CD4-positive, alpha-beta T cell treated with Interleukin-4 for 4 hours (primary cell): Measurements from ENCODE around the gene AFMID.

Experiments
- DNase-seq: peaks from one replicate; pipeline ENCODE4 v3.0.0-alpha.2; 2020

Gene AFMID

GRCh38 chr17:78180508-78180907 lies 6.7 kb upstream of the AFMID start:
- DNase-seq, result no peak

DNA sequence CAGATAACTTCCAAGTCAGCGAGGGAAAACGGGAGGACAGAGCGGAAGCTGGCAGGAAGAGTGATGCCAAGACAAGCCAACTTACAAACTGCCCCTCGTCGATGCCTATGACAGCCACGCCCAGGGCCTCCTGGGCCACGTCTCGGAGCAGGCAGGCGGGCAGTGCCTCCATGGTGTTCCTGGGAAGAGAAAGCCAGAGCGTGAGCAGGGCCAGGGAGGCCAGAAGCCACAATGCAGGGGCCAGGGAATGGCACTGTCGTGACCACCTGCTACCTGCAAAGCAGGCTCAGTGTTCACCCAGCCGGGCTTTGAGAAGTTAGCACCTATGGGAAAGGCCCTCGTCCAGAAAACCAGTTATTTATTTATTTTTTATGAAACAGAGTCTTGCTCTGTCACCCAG lies 4.7 kb upstream of the AFMID start:
- no peak for DNase-seq

GRCh38 chr17:78183916-78184315 lies 3.2 kb upstream of the AFMID start:
- DNase-seq, result no peak

DNA sequence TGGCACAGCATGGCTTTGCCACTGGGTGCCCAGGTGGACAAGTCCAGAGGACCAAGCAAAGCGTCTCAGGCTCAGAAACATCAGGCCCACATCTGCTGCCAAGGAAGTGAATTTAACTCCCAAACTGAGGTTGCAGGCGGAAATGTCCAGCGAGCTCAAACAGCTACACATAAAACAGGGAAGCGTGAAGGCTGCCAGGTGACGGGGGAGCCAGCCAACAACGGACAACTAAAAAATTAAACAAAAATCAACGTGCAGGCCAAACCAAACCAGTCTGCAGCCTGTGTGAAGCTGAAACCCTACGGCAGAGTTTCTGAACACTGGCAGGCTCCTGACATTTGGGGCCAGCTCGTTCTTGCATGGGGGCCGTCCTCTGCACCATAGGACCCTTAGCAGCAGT lies 2.8 kb upstream of the AFMID start:
- no peak for DNase-seq

DNA sequence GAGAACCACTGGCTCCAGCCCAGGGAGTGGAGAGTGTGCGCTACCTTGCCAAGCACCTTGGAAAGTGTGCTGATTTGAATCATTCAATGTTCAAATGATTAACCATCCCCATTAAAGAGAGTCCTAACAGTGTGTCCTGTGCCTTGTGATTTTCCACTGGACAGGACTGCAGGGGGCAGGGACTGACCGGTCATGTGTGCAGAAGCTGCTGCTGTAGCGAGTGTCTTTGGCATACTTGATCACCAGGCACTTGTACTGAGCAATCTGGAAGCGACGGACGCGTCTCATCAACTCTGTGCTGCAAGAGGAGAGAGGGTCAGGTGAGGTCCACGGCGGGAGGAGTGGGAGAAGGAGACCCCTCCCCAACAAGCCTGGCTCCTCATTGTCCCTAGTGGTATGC lies 2.3 kb upstream of the AFMID start:
- no peak for DNase-seq

GRCh38 chr17:78185981-78186691 lies 1.0 kb upstream of the AFMID start:
- no peak for DNase-seq

- no peak for DNase-seq
Measured at GRCh38 chr17:78196716-78197115, 9.6 kb downstream of the AFMID start.

DNA sequence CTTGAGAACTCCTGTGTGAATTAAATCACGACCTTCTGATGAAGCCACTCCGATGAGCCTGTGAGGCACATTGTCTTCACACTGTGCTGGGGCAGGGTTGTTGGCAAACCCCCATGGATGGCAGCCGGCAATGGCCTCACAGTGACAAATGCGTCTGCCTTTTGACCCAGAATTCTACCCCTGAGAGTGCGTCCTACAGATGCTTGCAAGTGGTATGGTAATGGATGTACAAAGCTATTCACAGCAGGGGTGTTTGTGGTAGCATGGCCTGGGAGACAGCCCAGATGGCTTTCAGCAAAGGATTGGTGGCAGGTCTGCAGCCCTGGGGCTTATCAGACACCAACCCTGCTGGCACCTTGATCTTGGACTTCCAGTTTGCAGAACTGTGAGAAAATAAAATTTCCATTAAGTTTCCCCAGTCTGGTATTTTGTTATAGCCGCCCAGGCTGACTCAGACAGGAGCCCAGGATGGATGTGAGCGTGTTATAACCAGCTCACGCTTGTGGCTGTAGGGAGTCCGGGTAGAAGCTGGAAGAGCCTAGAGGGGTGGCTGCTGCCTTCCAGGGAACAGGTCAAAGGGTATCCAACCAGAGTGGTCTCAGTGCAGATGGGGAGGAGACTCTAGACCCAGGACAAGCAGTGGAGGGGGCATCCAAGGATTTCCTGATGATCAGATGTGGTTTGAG lies 10.1 kb downstream of the AFMID start:
- no peak for DNase-seq

- no peak for DNase-seq
Measured at GRCh38 chr17:78200451-78200850, 13.3 kb downstream of the AFMID start.

GRCh38 chr17:78202666-78203065 lies 15.5 kb downstream of the AFMID start:
- no peak for DNase-seq

DNA sequence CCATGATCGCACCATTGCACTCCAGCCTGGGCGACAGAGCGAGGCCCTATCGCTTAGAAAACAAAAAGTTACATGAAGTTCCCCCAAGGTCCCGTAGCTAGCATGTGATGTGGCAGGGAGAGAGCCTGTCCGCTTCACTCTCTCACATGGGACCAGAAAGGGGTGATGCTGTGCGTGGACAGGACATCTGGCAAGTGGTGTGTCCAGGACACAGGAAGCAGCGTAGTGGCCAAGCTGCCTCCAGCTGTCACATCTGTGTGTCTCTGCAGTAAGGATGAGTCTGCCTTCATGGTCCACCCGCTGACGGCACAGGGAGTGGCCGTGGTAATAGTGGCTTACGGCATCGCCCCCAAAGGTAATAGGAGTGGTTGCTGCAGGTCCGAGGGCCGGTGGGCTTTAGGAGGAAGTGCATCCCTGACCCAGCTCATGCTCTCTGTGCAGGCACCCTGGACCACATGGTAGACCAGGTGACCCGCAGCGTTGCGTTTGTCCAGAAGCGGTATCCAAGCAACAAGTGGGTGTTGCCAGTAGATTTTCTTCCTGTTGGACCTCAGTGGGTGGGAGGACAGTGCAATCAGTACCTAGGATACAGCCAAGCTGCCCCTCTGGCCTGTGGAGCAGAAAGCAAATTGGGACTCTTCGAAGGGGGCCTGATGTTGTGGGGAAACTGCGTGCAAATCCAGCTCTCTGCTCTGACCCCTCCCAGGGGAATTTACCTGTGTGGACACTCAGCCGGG lies 17.4 kb downstream of the AFMID start:
- no peak for DNase-seq

- no peak for DNase-seq
Measured at GRCh38 chr17:78205124-78205775, 18.1 kb downstream of the AFMID start.

DNA sequence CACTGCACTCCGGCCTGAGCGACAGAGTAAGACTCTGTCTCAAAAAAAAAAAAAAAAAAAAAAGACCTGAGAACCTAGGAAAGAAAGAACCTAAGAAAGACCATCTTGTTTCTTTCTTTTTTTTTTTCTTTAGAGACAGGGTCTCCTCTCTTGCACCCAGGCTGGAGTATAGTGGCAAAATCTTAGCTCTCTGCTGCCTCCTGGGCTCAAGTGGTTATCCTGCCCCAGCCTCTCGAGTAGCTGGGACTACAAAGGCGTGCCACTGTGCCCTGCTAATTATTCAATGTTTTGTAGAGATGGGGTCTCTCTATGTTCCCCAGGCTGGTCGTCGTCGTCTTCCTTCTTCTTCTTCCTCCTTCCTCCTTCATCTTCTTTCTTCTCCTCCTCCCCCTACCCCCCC lies 19.1 kb downstream of the AFMID start:
- no peak for DNase-seq

DNA sequence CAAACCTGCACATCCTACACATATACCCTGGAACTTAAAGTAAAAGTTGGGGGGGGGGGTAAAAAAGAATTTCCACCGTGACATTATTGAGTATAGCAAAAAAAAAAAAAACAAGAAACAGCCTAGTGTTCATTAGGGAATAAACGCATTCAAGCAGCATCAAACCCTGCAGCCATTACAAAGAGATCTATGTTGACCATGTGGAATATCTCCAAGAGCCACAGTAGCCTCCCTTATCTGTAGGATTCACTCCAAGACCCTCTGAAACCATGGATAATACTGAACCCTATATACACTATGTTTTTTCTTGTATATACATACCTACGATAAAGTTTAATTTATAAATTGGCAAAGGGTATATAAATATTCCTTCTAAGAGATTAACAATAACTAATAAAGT lies 21.3 kb downstream of the AFMID start:
- DNase-seq, result no peak

- DNase-seq, result no peak
Measured at GRCh38 chr17:78210111-78210510, 22.9 kb downstream of the AFMID start.

DNA sequence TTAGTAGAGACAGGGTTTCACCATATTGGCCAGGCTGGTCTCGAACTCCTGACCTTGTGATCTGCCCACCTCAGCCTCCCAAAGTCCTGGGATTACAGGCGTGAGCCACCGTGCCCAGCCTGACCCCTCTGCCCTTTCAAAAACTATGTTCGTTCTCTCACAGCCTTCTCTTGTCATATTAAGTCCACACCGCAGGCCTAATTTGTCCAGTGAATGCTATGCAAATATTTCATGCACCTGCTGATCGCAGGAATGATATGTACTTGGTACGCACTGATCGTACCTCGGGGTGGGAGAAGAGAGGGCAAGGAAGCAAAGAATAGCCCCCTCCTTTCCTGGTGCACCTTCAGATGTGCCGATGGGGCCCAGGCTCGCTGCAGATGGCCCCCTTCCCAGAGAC lies 23.9 kb downstream of the AFMID start:
- no peak for DNase-seq

- peak; percentile 83 for DNase-seq
Measured at GRCh38 chr17:78214016-78214705, 27.0 kb downstream of the AFMID start, which contains the start of gene BIRC5. Gene BIRC5, plus strand, starts transcription at chr17:78214253. Its CDS starts 64 bp downstream, at chr17:78214317.

DNA sequence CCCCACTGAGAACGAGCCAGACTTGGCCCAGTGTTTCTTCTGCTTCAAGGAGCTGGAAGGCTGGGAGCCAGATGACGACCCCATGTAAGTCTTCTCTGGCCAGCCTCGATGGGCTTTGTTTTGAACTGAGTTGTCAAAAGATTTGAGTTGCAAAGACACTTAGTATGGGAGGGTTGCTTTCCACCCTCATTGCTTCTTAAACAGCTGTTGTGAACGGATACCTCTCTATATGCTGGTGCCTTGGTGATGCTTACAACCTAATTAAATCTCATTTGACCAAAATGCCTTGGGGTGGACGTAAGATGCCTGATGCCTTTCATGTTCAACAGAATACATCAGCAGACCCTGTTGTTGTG lies 27.5 kb downstream of the AFMID start:
- no peak for DNase-seq

- no peak for DNase-seq
Measured at GRCh38 chr17:78219396-78220150, 32.4 kb downstream of the AFMID start.

- DNase-seq, result no peak
Measured at GRCh38 chr17:78223061-78223460, 35.9 kb downstream of the AFMID start.

DNA sequence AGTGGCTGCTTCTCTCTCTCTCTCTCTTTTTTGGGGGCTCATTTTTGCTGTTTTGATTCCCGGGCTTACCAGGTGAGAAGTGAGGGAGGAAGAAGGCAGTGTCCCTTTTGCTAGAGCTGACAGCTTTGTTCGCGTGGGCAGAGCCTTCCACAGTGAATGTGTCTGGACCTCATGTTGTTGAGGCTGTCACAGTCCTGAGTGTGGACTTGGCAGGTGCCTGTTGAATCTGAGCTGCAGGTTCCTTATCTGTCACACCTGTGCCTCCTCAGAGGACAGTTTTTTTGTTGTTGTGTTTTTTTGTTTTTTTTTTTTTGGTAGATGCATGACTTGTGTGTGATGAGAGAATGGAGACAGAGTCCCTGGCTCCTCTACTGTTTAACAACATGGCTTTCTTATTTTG lies 36.6 kb downstream of the AFMID start:
- no peak for DNase-seq
